ENCODE measurements around the gene CDH23.

CDH23 gene

GRCh38 chr10:71437537-71438092, 40.9 kb downstream of the CDH23 start:
- no peak for DNase-seq (ENCODE audit: extremely low read depth in 1 of 2, low read depth in 1 of 2)

DNA sequence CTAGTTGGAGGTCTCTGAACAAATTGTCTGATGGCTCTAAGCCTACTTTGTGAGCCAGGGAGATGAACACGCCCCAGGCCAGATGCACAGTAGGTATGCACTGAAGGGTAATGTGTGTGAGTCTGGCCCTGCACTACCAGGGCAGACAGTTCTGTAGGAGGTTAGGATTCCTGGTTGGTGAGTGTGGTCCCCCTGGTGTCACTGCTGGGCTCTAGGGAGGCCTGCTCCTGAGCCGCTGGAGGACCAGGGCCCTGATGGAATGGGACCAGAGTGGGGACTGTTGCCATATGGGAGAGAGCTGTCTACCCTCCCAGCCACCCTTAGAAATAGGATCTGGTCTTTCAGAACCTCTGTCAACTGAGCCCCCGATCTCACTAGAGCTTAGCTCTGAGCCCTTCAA, 42.0 kb downstream of the CDH23 start:
- no peak for DNase-seq (ENCODE audit: extremely low read depth in 1 of 2, low read depth in 1 of 2)

DNA sequence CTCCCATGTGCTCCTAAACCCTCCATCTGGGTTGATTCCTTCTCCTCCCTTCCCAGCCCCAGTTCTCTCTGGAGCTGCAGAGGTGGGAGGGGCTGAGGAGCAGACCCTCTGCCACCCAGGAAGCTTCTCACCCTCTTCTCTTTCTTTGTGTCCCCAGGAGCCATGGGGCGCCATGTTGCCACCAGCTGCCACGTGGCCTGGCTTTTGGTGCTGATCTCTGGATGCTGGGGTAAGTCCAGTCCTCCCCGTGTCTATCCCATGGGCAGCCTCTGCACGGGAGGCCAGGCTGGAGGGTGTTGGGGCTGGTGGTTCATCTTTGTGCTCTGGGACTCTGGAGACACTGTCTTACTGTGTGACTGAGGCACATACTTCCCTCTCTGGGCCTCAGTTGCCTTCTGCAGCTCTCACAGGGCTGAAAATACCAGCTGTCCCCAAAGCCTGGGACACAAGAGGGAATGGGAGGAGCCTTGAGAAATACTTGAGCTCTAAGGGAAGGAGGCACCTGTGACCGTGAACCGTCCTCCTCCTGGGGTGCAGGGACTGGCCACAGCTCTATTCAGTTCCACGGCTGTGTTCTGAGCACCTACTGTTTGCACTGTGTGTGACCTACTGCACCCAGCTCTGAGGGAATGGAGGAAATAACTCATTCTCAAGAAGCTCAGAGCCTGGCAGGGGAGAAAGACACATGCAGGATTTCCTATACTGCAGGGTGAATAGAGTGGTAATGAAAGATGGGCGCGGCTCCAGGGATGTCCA, 43.1 kb downstream of the CDH23 start:
- no peak for DNase-seq (ENCODE audit: extremely low read depth in 1 of 2, low read depth in 1 of 2)

DNA sequence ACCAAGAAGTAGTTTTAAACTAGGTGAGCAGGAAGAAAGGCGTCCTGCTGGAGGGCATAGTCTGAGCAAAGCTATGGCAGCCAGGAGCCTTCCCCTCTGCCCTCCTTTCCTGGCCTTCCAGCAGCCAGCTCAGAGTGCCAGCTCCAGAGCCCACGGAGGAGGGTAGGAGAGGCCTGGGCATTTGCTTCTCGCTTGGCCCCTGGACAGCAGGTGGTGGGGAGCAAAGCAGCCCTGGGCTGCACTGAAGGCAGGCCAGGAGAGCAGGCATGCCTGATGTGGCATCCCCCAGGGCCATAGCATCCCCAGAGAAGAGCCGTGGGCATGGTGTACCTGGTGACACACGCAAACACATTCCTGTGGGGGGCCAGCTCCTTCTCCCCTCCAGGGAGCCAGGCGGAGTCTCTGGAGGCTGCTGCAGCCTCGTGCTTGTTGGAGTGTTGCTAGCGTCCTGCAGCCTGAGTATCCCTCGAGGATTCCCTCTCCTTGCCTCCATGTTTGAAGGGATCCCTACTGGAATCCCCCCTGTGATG, 43.9 kb downstream of the CDH23 start:
- no peak for DNase-seq (ENCODE audit: extremely low read depth in 1 of 2, low read depth in 1 of 2)

- no peak for DNase-seq (ENCODE audit: extremely low read depth in 1 of 2, low read depth in 1 of 2)
Observed at GRCh38 chr10:71442000-71442399, 45.3 kb downstream of the CDH23 start.

DNA sequence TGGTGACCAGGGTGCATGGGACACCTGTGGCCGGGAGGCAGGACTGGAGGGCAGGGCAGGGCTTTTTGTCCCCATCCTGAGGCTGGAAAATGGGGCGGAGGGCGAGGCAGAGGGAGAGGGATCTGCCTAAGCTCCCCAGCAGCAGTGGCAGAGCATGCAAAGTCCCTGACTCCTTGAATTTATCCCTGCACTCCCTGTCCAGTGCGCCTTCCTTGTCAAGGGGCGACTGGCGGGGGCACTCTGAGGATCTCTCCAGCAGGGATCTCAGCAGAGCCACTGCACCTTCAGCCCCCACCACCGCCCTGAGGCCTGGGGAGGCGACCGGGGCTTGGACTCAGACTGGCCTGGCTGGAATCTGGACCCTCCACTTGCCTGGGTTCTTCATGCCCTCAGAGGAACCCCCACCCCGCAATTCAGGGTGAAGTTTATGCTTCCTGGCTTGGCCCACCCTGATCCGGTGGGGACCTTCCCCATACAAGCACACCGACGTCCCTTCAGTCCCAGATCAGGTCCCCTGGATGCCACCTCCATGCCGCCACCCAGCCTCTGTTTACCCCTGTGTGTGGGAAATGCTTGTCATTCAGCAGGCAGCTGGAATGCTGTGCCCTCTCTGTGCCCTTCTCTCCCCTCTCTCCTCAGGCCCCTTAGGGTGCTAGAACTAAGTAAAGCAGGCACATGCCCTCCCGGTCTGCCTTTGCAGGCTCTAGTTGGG, 46.3 kb downstream of the CDH23 start:
- DNase-seq (ENCODE audit: extremely low read depth in 1 of 2, low read depth in 1 of 2) = no peak

DNA sequence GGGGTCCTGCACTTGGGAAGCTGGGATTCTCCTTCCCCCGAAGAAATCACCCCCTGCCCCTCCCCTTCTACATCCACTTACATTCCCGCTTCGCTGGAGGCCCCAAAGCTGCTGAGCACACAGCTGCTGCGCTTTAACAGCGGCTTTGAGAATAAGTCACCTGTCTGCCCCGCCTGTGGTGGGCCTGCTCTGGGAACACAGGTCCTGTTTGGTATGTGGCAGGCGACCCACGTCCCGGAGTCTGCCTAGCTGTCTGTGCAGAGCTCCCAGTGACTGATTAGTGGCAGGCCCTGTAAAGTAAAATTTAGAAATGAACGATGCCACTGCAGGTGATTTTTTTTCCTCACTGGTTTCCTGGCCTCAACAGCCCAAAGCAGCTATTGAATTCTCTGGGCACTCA, 47.0 kb downstream of the CDH23 start:
- no peak for DNase-seq (ENCODE audit: extremely low read depth in 1 of 2, low read depth in 1 of 2)

DNA sequence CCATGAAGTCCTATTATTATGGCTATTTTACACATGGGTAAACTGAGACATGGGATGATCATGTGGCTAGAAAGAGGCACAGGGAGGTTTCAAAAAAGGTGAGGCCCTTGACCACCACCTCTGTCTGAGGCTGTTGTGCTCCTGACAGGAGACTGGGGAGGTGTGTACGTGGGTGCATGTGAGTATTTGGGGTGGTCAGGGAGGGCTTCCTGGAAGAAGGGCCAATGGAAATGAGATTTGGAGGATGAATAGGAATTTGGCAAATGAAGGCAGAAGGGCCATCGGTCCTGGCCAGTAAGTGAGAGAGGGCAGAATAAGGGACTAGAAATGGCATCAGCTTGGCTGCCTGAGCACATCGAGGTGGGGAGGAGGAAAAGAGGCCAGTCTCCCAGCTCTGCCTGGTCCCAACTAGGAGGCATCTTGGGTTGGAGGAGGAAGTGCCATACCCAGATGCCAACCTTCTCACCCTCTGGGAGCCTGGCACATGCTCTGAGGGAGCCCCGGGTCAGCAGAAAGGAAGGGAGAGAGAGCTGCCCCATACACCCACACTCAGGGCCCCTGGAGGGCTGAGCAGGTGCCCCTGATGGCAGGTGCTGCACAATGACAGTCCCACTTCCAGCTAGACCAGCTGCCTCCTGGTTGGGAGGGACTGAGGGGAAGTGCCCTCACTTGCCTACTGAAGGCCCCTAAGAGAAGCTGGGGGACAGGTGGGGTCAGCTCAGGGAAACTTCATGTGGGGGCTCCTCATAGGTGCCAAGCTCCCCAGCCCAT, 47.7 kb downstream of the CDH23 start:
- DNase-seq (ENCODE audit: extremely low read depth in 1 of 2, low read depth in 1 of 2) = no peak

- no peak for DNase-seq (ENCODE audit: extremely low read depth in 1 of 2, low read depth in 1 of 2)
Observed at GRCh38 chr10:71447676-71448075, 51.0 kb downstream of the CDH23 start.

GRCh38 chr10:71448146-71448545, 51.4 kb downstream of the CDH23 start:
- no peak for DNase-seq (ENCODE audit: extremely low read depth in 1 of 2, low read depth in 1 of 2)

GRCh38 chr10:71449026-71449425, 52.3 kb downstream of the CDH23 start:
- DNase-seq (ENCODE audit: extremely low read depth in 1 of 2, low read depth in 1 of 2) = no peak

- DNase-seq (ENCODE audit: extremely low read depth in 1 of 2, low read depth in 1 of 2) = no peak
Observed at GRCh38 chr10:71451754-71452153, 55.0 kb downstream of the CDH23 start.

- no peak for DNase-seq (ENCODE audit: extremely low read depth in 1 of 2, low read depth in 1 of 2)
Observed at GRCh38 chr10:71453186-71453585, 56.5 kb downstream of the CDH23 start.

DNA sequence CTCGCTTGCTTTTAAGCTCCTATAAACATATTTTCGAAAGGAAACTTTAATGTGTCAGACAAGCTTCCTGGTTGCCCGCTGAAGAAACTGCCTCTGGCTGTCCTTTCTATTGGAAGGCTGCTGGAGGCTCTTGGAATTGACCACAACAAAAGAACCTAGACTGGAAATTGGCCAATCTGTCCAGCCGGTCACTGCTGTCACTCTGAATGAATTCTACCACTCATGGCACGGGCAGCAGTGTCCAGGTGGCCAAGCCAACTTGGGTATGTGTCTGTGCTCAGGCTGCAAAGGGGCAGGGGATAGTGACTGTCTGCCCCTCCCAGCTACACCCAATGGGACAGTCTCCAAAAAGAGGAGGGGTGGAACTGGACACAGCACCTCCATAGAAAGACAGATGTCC, 57.6 kb downstream of the CDH23 start:
- DNase-seq (ENCODE audit: extremely low read depth in 1 of 2, low read depth in 1 of 2) = no peak

GRCh38 chr10:71455035-71455434, 58.3 kb downstream of the CDH23 start:
- no peak for DNase-seq (ENCODE audit: extremely low read depth in 1 of 2, low read depth in 1 of 2)

GRCh38 chr10:71456631-71457030, 59.9 kb downstream of the CDH23 start:
- DNase-seq (ENCODE audit: extremely low read depth in 1 of 2, low read depth in 1 of 2) = no peak

GRCh38 chr10:71457908-71458307, 61.2 kb downstream of the CDH23 start:
- DNase-seq (ENCODE audit: extremely low read depth in 1 of 2, low read depth in 1 of 2) = no peak

DNA sequence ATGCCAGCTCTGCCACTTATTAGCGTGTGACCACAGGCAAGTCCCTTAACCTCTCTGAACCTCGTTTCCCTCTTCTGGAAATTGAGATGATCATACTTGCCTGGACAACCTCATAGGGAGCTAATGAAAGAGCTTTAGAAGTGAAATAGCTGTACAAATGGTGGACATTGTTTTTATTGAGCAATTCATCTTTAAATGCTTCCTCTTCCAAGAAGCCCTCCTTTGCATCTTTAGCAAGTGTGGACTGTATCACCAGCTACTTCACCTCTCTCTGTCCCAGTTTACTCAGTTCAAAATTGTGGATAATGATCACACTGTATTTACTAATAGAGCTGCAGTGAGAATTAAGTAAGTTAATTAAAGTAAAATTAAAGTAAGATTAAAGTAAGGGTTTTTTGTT, 61.7 kb downstream of the CDH23 start:
- no peak for DNase-seq (ENCODE audit: extremely low read depth in 1 of 2, low read depth in 1 of 2)

DNA sequence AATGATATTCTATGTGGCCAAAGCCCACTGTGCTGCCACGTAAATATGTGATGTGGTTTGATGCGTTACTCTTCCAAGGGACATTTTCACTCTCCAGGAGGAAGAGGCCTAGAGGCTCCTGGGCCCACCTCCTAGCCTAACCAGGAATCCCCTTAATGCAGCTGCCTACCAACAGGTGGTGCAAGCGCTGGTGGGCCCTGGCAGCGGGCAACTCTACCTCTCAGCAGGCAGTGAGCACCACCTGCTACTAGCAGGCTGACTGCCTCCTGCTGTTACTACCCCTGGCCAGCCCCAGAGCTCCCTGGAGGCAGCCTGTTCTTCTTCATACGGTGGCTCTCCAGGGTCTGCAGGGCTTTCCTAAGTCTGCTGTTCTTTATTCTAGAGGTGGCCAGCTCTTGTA, 62.8 kb downstream of the CDH23 start:
- no peak for DNase-seq (ENCODE audit: extremely low read depth in 1 of 2, low read depth in 1 of 2)

- no peak for DNase-seq (ENCODE audit: extremely low read depth in 1 of 2, low read depth in 1 of 2)
Observed at GRCh38 chr10:71460615-71461014, 63.9 kb downstream of the CDH23 start.

DNA sequence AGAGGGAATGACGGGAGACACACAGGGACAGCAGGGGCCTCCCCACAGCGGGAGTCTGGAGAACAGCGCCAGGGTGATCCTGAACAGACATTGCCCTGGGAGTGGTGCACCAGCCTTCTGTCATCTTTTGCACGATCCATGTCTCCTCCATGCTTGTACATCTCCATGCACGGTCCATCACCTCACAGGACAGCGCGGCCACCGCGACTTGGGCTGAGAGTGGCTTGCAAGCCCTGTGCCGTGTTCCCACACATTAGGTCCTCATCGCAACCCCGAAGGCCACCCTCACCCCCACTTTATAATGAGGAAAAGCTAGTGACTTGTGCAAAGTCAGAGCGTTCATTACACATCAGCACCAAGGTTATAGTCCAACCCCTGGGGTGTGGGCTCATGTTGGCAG, 64.7 kb downstream of the CDH23 start:
- DNase-seq (ENCODE audit: extremely low read depth in 1 of 2, low read depth in 1 of 2) = no peak
